ENCODE data around the gene RUBCN.
"Not testable (repeated sequence)": the region's sequence is repeated elsewhere in the genome, so short reads cannot be mapped to it uniquely, and the experiment has no call there.

Gene RUBCN

GRCh38 chr3:197728487-197728886 lies 8.2 kb downstream of the RUBCN start:
- no peak overlapping the region for H3K4me2 ChIP-seq
- H4K20me1 ChIP-seq (ENCODE audit: insufficient read depth): no peaks in the 10 kb centered on the region
- H3K79me2 ChIP-seq (ENCODE audit: insufficient read depth, low read depth): peaks cover 26% of the 10 kb centered on the region
- TF ChIP-seq CTCF (conservative IDR thresholded peaks at IDR 0.05; ENCODE audit: low read depth, low read length): no peak
- H3K27ac ChIP-seq: no peak overlapping the region
- no peak overlapping the region for H3K9ac ChIP-seq
- H3K36me3 ChIP-seq (ENCODE audit: insufficient read depth): no peaks in the 10 kb centered on the region
- H3K4me3 ChIP-seq (IDR thresholded peaks at IDR 0.05; ENCODE audit: insufficient read depth, low read depth, low read length): no peak overlapping the region
- no peaks in the 10 kb centered on the region for H3K27me3 ChIP-seq (ENCODE audit: insufficient read depth, low read depth)
- no peak overlapping the region for H2AFZ ChIP-seq (ENCODE audit: low read depth)
- H3K4me1 ChIP-seq (ENCODE audit: low read depth, poor library complexity, severe bottlenecking): peaks cover 49% of the 10 kb centered on the region

GRCh38 chr3:197727878-197728277 lies 8.8 kb downstream of the RUBCN start:
- H3K27ac ChIP-seq; H3K4me3 ChIP-seq (IDR thresholded peaks at IDR 0.05; ENCODE audit: insufficient read depth, low read depth, low read length); H2AFZ ChIP-seq (ENCODE audit: low read depth); H4K20me1 ChIP-seq (ENCODE audit: insufficient read depth); H3K27me3 ChIP-seq (ENCODE audit: insufficient read depth, low read depth); H3K4me2 ChIP-seq; H3K36me3 ChIP-seq (ENCODE audit: insufficient read depth); H3K9ac ChIP-seq: not testable (repeated sequence)
- peaks cover 21% of the 10 kb centered on the region; the same call in 1 of the 2 replicates for H3K79me2 ChIP-seq (ENCODE audit: insufficient read depth, low read depth)
- H3K4me1 ChIP-seq (ENCODE audit: low read depth, poor library complexity, severe bottlenecking): peaks cover 43% of the 10 kb centered on the region

GRCh38 chr3:197722734-197723133 lies 14.0 kb downstream of the RUBCN start:
- peaks cover 15% of the 10 kb centered on the region for H3K4me1 ChIP-seq (ENCODE audit: low read depth, poor library complexity, severe bottlenecking)
- no peak overlapping the region for H3K4me2 ChIP-seq
- no peak overlapping the region for H3K27ac ChIP-seq
- TF ChIP-seq CTCF (conservative IDR thresholded peaks at IDR 0.05; ENCODE audit: low read depth, low read length): no peak
- H3K79me2 ChIP-seq (ENCODE audit: insufficient read depth, low read depth): peaks cover 12% of the 10 kb centered on the region; the same call in 1 of the 2 replicates
- H3K9ac ChIP-seq: no peak overlapping the region
- H3K27me3 ChIP-seq (ENCODE audit: insufficient read depth, low read depth): no peaks in the 10 kb centered on the region
- no peak overlapping the region for H2AFZ ChIP-seq (ENCODE audit: low read depth)
- H3K4me3 ChIP-seq (IDR thresholded peaks at IDR 0.05; ENCODE audit: insufficient read depth, low read depth, low read length): no peak overlapping the region
- H3K36me3 ChIP-seq (ENCODE audit: insufficient read depth): no peaks in the 10 kb centered on the region
- no peaks in the 10 kb centered on the region for H4K20me1 ChIP-seq (ENCODE audit: insufficient read depth)

GRCh38 chr3:197720694-197721093 lies 16.0 kb downstream of the RUBCN start:
- no peak overlapping the region for H3K4me2 ChIP-seq
- H3K4me3 ChIP-seq (IDR thresholded peaks at IDR 0.05; ENCODE audit: insufficient read depth, low read depth, low read length): no peak overlapping the region
- no peak for TF ChIP-seq CTCF (conservative IDR thresholded peaks at IDR 0.05; ENCODE audit: low read depth, low read length)
- peaks cover 15% of the 10 kb centered on the region for H3K4me1 ChIP-seq (ENCODE audit: low read depth, poor library complexity, severe bottlenecking)
- H3K36me3 ChIP-seq (ENCODE audit: insufficient read depth): no peaks in the 10 kb centered on the region
- H3K27me3 ChIP-seq (ENCODE audit: insufficient read depth, low read depth): no peaks in the 10 kb centered on the region
- no peaks in the 10 kb centered on the region for H4K20me1 ChIP-seq (ENCODE audit: insufficient read depth)
- H3K9ac ChIP-seq: no peak overlapping the region
- peaks cover 6% of the 10 kb centered on the region; the same call in 1 of the 2 replicates for H3K79me2 ChIP-seq (ENCODE audit: insufficient read depth, low read depth)
- no peak overlapping the region for H2AFZ ChIP-seq (ENCODE audit: low read depth)
- no peak overlapping the region for H3K27ac ChIP-seq

GRCh38 chr3:197718891-197719290 lies 17.8 kb downstream of the RUBCN start:
- Histone ChIP-seq H3K4me3 (IDR thresholded peaks at IDR 0.05; ENCODE audit: insufficient read depth, low read depth, low read length) (no peak overlapping the region), H3K79me2 (ENCODE audit: insufficient read depth, low read depth) (no peaks in the 10 kb centered on the region; the same call in 1 of the 2 replicates), H2AFZ (ENCODE audit: low read depth) (no peak overlapping the region), H3K9ac (no peak overlapping the region), H3K27me3 (ENCODE audit: insufficient read depth, low read depth) (no peaks in the 10 kb centered on the region), H3K4me1 (ENCODE audit: low read depth, poor library complexity, severe bottlenecking) (peaks cover 21% of the 10 kb centered on the region), H3K4me2 (no peak overlapping the region), H3K27ac (no peak overlapping the region), H4K20me1 (ENCODE audit: insufficient read depth) (no peaks in the 10 kb centered on the region), H3K36me3 (ENCODE audit: insufficient read depth) (no peaks in the 10 kb centered on the region)
- no peak for TF ChIP-seq CTCF (conservative IDR thresholded peaks at IDR 0.05; ENCODE audit: low read depth, low read length)

Measured in KMS-11 (cell line).